Neural cell (in vitro differentiated cells): ENCODE results near the gene PTMS. TPM values are rescaled to one million over a fixed set of nuclear protein-coding genes. Genes with fewer than 3 reads are reported as not detected.

ENCODE experiments used
- H2AFZ ChIP-seq: fragments of 200-600, 300-800 bp; sonication (generic), shearing (Covaris generic); 2 replicates; pipeline ENCODE4 v1.6.0; 2014; ENCODE audit warnings: low read depth, mild to moderate bottlenecking, antibody characterized with exemption, low read length, moderate library complexity
- H3F3A ChIP-seq: fragments of 200-600 bp; shearing (Covaris generic); 2 replicates; pipeline ENCODE4 v1.6.1; 2016; ENCODE audit warnings: mild to moderate bottlenecking, moderate library complexity, mixed read lengths, antibody characterized with exemption, low read length; ENCODE audit not compliant: insufficient read depth, poor library complexity, severe bottlenecking
- H3K27ac ChIP-seq: fragments of 200-600, 300-800 bp; sonication (generic), shearing (Covaris generic); 2 replicates; pipeline ENCODE4 v1.5.1; 2014; ENCODE audit warnings: mild to moderate bottlenecking, low read length, moderate library complexity
- H3K27me3 ChIP-seq: fragments of 300-800, 200-600 bp; sonication (generic), shearing (Covaris generic); 2 replicates; pipeline ENCODE4 v1.6.0; 2014; ENCODE audit warnings: mild to moderate bottlenecking, low read depth, low read length, moderate library complexity; ENCODE audit not compliant: insufficient read depth
- H3K36me3 ChIP-seq: fragments of 300-800, 200-600 bp; sonication (generic), shearing (Covaris generic); 2 replicates; pipeline ENCODE4 v1.5.1; 2014; ENCODE audit warnings: mild to moderate bottlenecking, antibody characterized with exemption, low read length, moderate library complexity; ENCODE audit not compliant: insufficient read depth
- H3K4me2 ChIP-seq: fragments of 300-800, 200-600 bp; sonication (generic), shearing (Covaris generic); 2 replicates; pipeline ENCODE4 v1.6.0; 2014; ENCODE audit warnings: mild to moderate bottlenecking, low read length
- H3K4me3 ChIP-seq: fragments of 300-800, 200-600 bp; sonication (generic), shearing (Covaris generic); 2 replicates; pipeline ENCODE4 v1.5.1; 2014; ENCODE audit warnings: mild to moderate bottlenecking, low read length, moderate library complexity
- H3K79me2 ChIP-seq: fragments of 200-600 bp; shearing (Covaris generic); replicated peaks from 2 replicates; pipeline ENCODE4 v1.6.0; 2014; ENCODE audit warnings: mild to moderate bottlenecking, low read length, moderate library complexity; ENCODE audit not compliant: insufficient read depth
- H3K9ac ChIP-seq: fragments of 300-800, 200-600 bp; sonication (generic), shearing (Covaris generic); 2 replicates; pipeline ENCODE4 v1.6.1; 2016; ENCODE audit warnings: mild to moderate bottlenecking, low read length, mixed read lengths
- H3K9me2 ChIP-seq: fragments of 200-600 bp; shearing (Covaris generic); 2 replicates; pipeline ENCODE4 v1.6.1; 2016; ENCODE audit warnings: mild to moderate bottlenecking, low read length, mixed read lengths; ENCODE audit not compliant: insufficient read depth
- H3K9me3 ChIP-seq: fragments of 200-600, 300-800 bp; sonication (generic), shearing (Covaris generic); 2 replicates; pipeline ENCODE4 v1.6.1; 2016; ENCODE audit warnings: mild to moderate bottlenecking, mixed run types, low read length, moderate library complexity, mixed read lengths
- H4K20me1 ChIP-seq: fragments of 200-600 bp; shearing (Covaris generic); 2 replicates; pipeline ENCODE4 v1.6.1; 2016; ENCODE audit warnings: mild to moderate bottlenecking, mixed run types; ENCODE audit not compliant: insufficient read depth
- CTCF ChIP-seq: fragments of 450-650 bp; IDR thresholded peaks from 2 replicates; pipeline ENCODE4 v1.5.1; 2014; ENCODE audit warnings: antibody characterized with exemption, mild to moderate bottlenecking, moderate library complexity; ENCODE audit not compliant: poor library complexity, severe bottlenecking
- EP300 ChIP-seq: fragments of 450-650 bp; conservative IDR thresholded peaks from 2 replicates; pipeline ENCODE4 v1.6.1; 2014; ENCODE audit warnings: antibody characterized with exemption, mild to moderate bottlenecking, moderate library complexity; ENCODE audit not compliant: poor library complexity, severe bottlenecking
- EZH2 ChIP-seq: fragments of 200-600, 300-800 bp; shearing (Covaris generic), sonication (generic); IDR thresholded peaks from 2 replicates; pipeline ENCODE4 v1.6.1; 2014; ENCODE audit warnings: antibody characterized with exemption, low read length, borderline replicate concordance, mild to moderate bottlenecking; ENCODE audit not compliant: insufficient read depth, poor library complexity, severe bottlenecking
- MXI1 ChIP-seq: fragments of 450-650 bp; conservative IDR thresholded peaks from 2 replicates; pipeline ENCODE4 v1.6.1; 2014; ENCODE audit warnings: antibody characterized with exemption, mild to moderate bottlenecking; ENCODE audit not compliant: poor library complexity, severe bottlenecking
- POLR2AphosphoS5 ChIP-seq: IDR thresholded peaks from 2 replicates; pipeline ENCODE4 v1.6.1; 2012
- RAD21 ChIP-seq: fragments of 450-650 bp; conservative IDR thresholded peaks from 2 replicates; pipeline ENCODE4 v1.6.1; 2014; ENCODE audit warnings: antibody characterized with exemption, mild to moderate bottlenecking, moderate library complexity
- REST ChIP-seq: IDR thresholded peaks from 2 replicates; pipeline ENCODE4 v1.6.1; 2012; ENCODE audit warnings: borderline replicate concordance
- SMC3 ChIP-seq: fragments of 450-650 bp; conservative IDR thresholded peaks from 2 replicates; pipeline ENCODE4 v1.6.1; 2014; ENCODE audit warnings: antibody characterized with exemption, mild to moderate bottlenecking, moderate library complexity; ENCODE audit not compliant: poor library complexity
- TAF1 ChIP-seq: IDR thresholded peaks from 2 replicates; pipeline ENCODE4 v1.6.1; 2012; ENCODE audit warnings: low read depth
- polyA plus RNA-seq: library from polyadenylated mRNA; depleted of rRNA; stranded (reverse); fragments of >200 nt; gene quantifications from 2 replicates; pipeline ENCODE4 v1.2.3, GENCODE V29; 2014

Gene PTMS
- polyA plus RNA-seq, 1 donor from 2014 or later, result 557 TPM

GRCh38 chr12:6819106-6820030 lies 53.2 kb downstream of the PTMS start:
- H3K4me3 ChIP-seq, result no peak overlapping the region
- H3K9me3 ChIP-seq, result no peaks in the 10 kb centered on the region
- H3K9ac ChIP-seq, result peak overlapping the region; percentile 88
- no peaks in the 10 kb centered on the region for H4K20me1 ChIP-seq
- no peak overlapping the region for H2AFZ ChIP-seq
- TF ChIP-seq EZH2 (no peak), CTCF (no peak), RAD21 (no peak), POLR2AphosphoS5 (no peak), EP300 (no peak), REST (no peak), MXI1 (no peak), SMC3 (no peak), TAF1 (no peak)
- H3K9me2 ChIP-seq, result no peaks in the 10 kb centered on the region
- H3K79me2 ChIP-seq, result peaks cover 25% of the 10 kb centered on the region
- H3F3A ChIP-seq, result no peaks in the 10 kb centered on the region
- peak overlapping the region; percentile 88 for H3K27ac ChIP-seq
- no peak overlapping the region for H3K4me2 ChIP-seq
- no peaks in the 10 kb centered on the region for H3K36me3 ChIP-seq
- H3K27me3 ChIP-seq, result no peaks in the 10 kb centered on the region

DNA sequence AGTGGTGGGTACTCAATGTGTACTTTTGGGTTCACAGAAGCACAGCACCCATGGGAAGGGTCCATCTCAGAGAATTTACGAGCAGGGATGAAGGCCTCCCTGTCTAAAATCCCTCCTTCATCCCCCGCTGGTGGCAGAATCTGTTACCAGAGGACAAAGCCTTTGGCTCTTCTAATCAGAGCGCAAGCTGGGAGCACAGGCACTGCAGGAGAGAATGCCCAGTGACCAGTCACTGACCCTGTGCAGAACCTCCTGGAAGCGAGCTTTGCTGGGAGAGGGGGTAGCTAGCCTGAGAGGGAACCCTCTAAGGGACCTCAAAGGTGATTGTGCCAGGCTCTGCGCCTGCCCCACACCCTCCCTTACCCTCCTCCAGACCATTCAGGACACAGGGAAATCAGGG lies 54.0 kb downstream of the PTMS start:
- H3K4me2 ChIP-seq, result no peak overlapping the region
- peak overlapping the region; percentile 70 for H3K4me3 ChIP-seq

More for the DNA sequence above, 54.0 kb downstream of the PTMS start:
- H3K27me3 ChIP-seq, result no peaks in the 10 kb centered on the region
- H3F3A ChIP-seq, result peaks cover 5% of the 10 kb centered on the region
- peak overlapping the region; percentile 88 for H3K27ac ChIP-seq
- no peaks in the 10 kb centered on the region for H3K9me3 ChIP-seq
- no peak overlapping the region for H2AFZ ChIP-seq
- no peaks in the 10 kb centered on the region for H4K20me1 ChIP-seq
- H3K79me2 ChIP-seq, result peaks cover 25% of the 10 kb centered on the region
- TF ChIP-seq RAD21, result no peak
- no peak for TF ChIP-seq EZH2
- TF ChIP-seq POLR2AphosphoS5, result no peak
- H3K9me2 ChIP-seq, result no peaks in the 10 kb centered on the region
- peak overlapping the region; percentile 88 for H3K9ac ChIP-seq
- no peaks in the 10 kb centered on the region for H3K36me3 ChIP-seq

Other genes with a start within 250 kb of the PTMS start
- 1,673 and 1,838 TPM in 2 replicates for gene GAPDH, start 231.8 kb upstream of the PTMS start, polyA plus RNA-seq
- 12.0 and 16.9 TPM in 2 replicates for gene IFFO1, start 210.3 kb upstream of the PTMS start, polyA plus RNA-seq
- gene NOP2, start 198.1 kb upstream of the PTMS start, polyA plus RNA-seq, result 30.7 and 38.8 TPM in 2 replicates
- 146 and 173 TPM in 2 replicates for gene CHD4, start 159.0 kb upstream of the PTMS start, polyA plus RNA-seq
- 0.48 TPM in 1 of 2 replicates, not detected in the other for gene LPAR5, start 130.4 kb upstream of the PTMS start, polyA plus RNA-seq
- 1.6 and 4.7 TPM in 2 replicates for gene ACRBP, start 118.9 kb upstream of the PTMS start, polyA plus RNA-seq
- gene ING4, start 103.2 kb upstream of the PTMS start, polyA plus RNA-seq, result 522 and 540 TPM in 2 replicates
- 25.8 and 30.2 TPM in 2 replicates for gene ZNF384, start 77.0 kb upstream of the PTMS start, polyA plus RNA-seq
- 2.1 and 4.4 TPM in 2 replicates for gene PIANP, start 65.5 kb upstream of the PTMS start, polyA plus RNA-seq
- gene COPS7A, start 42.3 kb upstream of the PTMS start, polyA plus RNA-seq, result 45.8 and 50.2 TPM in 2 replicates
- gene MLF2, start 13.2 kb upstream of the PTMS start, polyA plus RNA-seq, result 134 and 176 TPM in 2 replicates
- gene LAG3, start 6.2 kb downstream of the PTMS start, polyA plus RNA-seq, result 1.4 and 2.0 TPM in 2 replicates
- not detected in 2 replicates for gene CD4, start 23.2 kb downstream of the PTMS start, polyA plus RNA-seq
- 82.8 and 117 TPM in 2 replicates for gene GPR162, start 55.5 kb downstream of the PTMS start, polyA plus RNA-seq
- gene P3H3, start 62.0 kb downstream of the PTMS start, polyA plus RNA-seq, result 58.9 and 66.1 TPM in 2 replicates
- 18.8 and 19.0 TPM in 2 replicates for gene GNB3, start 74.6 kb downstream of the PTMS start, polyA plus RNA-seq
- gene CDCA3, start 84.9 kb downstream of the PTMS start, polyA plus RNA-seq, result 4.1 and 7.3 TPM in 2 replicates
- 120 and 130 TPM in 2 replicates for gene USP5, start 85.8 kb downstream of the PTMS start, polyA plus RNA-seq
- gene TPI1, start 101.2 kb downstream of the PTMS start, polyA plus RNA-seq, result 288 and 292 TPM in 2 replicates
- 12.8 and 14.2 TPM in 2 replicates for gene SPSB2, start 106.9 kb downstream of the PTMS start, polyA plus RNA-seq
- 13.6 and 20.5 TPM in 2 replicates for gene LRRC23, start 138.5 kb downstream of the PTMS start, polyA plus RNA-seq
- 193 and 228 TPM in 2 replicates for gene ENO2, start 148.2 kb downstream of the PTMS start, polyA plus RNA-seq
- 9.2 and 13.7 TPM in 2 replicates for gene ATN1, start 161.6 kb downstream of the PTMS start, polyA plus RNA-seq
- not detected in 2 replicates for gene RNU7-1, start 177.5 kb downstream of the PTMS start, polyA plus RNA-seq
- 477 and 500 TPM in 2 replicates for gene C12orf57, start 177.7 kb downstream of the PTMS start, polyA plus RNA-seq
- gene PTPN6, start 185.0 kb downstream of the PTMS start, polyA plus RNA-seq, result not detected in 2 replicates
- gene PHB2, start 204.3 kb downstream of the PTMS start, polyA plus RNA-seq, result 210 and 230 TPM in 2 replicates
- gene EMG1, start 204.6 kb downstream of the PTMS start, polyA plus RNA-seq, result 27.3 and 33.2 TPM in 2 replicates